H1 (cell line): ENCODE measurements around the gene PLK3.

ENCODE experiments used
- ATF2 ChIP-seq: IDR thresholded peaks from 2 replicates; pipeline ENCODE4 v1.6.1; 2012; ENCODE audit warnings: low read length, inconsistent platforms
- CEBPB ChIP-seq: IDR thresholded peaks from 2 replicates; pipeline ENCODE4 v1.6.1; 2012; ENCODE audit warnings: low read depth, low read length
- CHD2 ChIP-seq: IDR thresholded peaks from 2 replicates; pipeline ENCODE4 v1.6.1; 2012; ENCODE audit warnings: low read length, improper control_type of control experiment
- CTCF ChIP-seq, 3 experiments: IDR thresholded peaks; 1 replicate in 2 of 3; 2 replicates in 1 of 3; pipeline versions ENCODE4 v1.5.1 to v1.6.1; 2011; ENCODE audit warnings: low read length in 3 of 3, mild to moderate bottlenecking in 3 of 3, inconsistent platforms in 2 of 3, low read depth in 1 of 3, moderate library complexity in 1 of 3; ENCODE audit not compliant: insufficient read depth in 1 of 3; ENCODE audit errors: control extremely low read depth in 1 of 3
- MAFK ChIP-seq: IDR thresholded peaks from 2 replicates; pipeline ENCODE4 v1.6.1; 2012; ENCODE audit warnings: low read depth, mild to moderate bottlenecking, improper control_type of control experiment, low read length
- POLR2A ChIP-seq, 2 experiments: IDR thresholded peaks; 1 replicate in 1 of 2; 2 replicates in 1 of 2; pipeline ENCODE4 v1.6.1; 2011; ENCODE audit warnings: low read depth in 2 of 2, low read length in 2 of 2, mild to moderate bottlenecking in 2 of 2; ENCODE audit errors: control extremely low read depth in 1 of 2
- POLR2AphosphoS5 ChIP-seq: IDR thresholded peaks from 2 replicates; pipeline ENCODE4 v1.6.1; 2011; ENCODE audit warnings: low read depth, low read length
- SIN3A ChIP-seq, 2 experiments: IDR thresholded peaks in 1 of 2; conservative IDR thresholded peaks in 1 of 2; 2 replicates each; pipeline ENCODE4 v1.6.1; 2011 to 2012; ENCODE audit warnings: low read length in 2 of 2, improper control_type of control experiment in 1 of 2, low read depth in 1 of 2, mild to moderate bottlenecking in 1 of 2
- SP2 ChIP-seq: IDR thresholded peaks from 2 replicates; pipeline ENCODE4 v1.6.1; 2012; ENCODE audit warnings: mild to moderate bottlenecking, low read length, inconsistent platforms
- TAF1 ChIP-seq: IDR thresholded peaks from 2 replicates; pipeline ENCODE4 v1.6.1; 2011; ENCODE audit warnings: mild to moderate bottlenecking, low read depth, low read length
- USF2 ChIP-seq: IDR thresholded peaks from 2 replicates; pipeline ENCODE4 v1.6.1; 2011; ENCODE audit warnings: low read length, improper control_type of control experiment

- TF ChIP-seq POLR2AphosphoS5: 0 out of 2 replicates have a peak, but pooled peaks have one; percentile 20
- no peak for TF ChIP-seq CTCF (IDR thresholded peaks at IDR 0.05; ENCODE audit: control extremely low read depth in 1 of 3, insufficient read depth in 1 of 3, low read depth in 1 of 3, low read length in 3 of 3)
- peak in 1 of 2 experiments; percentile 55; a peak in 1 of 3 replicates for TF ChIP-seq POLR2A (IDR thresholded peaks at IDR 0.05; ENCODE audit: control extremely low read depth in 1 of 2, low read depth in 2 of 2, low read length in 2 of 2)
- no peak for TF ChIP-seq TAF1
- no peak for TF ChIP-seq SP2
- no peak for TF ChIP-seq MAFK
- no peak for TF ChIP-seq ATF2
- no peak for TF ChIP-seq SIN3A (conservative IDR thresholded peaks at IDR 0.05 in 1 of 2, IDR thresholded peaks at IDR 0.05 in 1 of 2; ENCODE audit: low read depth in 1 of 2, low read length in 2 of 2)
- TF ChIP-seq CEBPB: no peak
- no peak for TF ChIP-seq CHD2
- no peak for TF ChIP-seq USF2
Observed at GRCh38 chr1:44777969-44778635, 22.1 kb upstream of the PLK3 start.
